HG03060 (cell line): ENCODE data around the gene TTC39B.

Source experiments
- ATAC-seq: cut with Tn5 transposase; IDR thresholded peaks from one replicate; pipeline ENCODE4 v1.9.1; 2021; ENCODE audit warnings: low read depth, moderate number of reproducible peaks; ENCODE audit not compliant: unreplicated experiment

TTC39B gene

GRCh38 chr9:15189481-15189880 is 117.5 kb downstream of the TTC39B start:
- no peak for ATAC-seq

DNA sequence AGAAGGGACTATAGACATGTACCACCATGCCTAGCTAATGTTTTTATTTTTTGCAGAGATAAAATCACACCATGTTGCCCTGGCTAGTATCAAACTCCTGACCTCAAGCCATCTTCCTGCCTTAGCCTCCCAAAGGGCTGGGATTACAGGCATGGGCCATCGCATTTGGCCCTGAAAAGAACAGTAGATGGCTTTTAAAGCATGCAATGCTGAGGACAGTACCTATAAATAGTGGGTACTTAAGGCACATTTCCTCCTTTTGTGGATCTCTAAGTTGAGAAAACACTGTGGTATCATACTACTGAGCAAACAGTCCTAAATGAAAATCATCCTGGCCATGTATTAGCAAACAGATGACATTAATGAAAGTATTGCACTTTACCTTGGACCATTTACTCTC is 119.4 kb downstream of the TTC39B start:
- no peak for ATAC-seq

GRCh38 chr9:15182730-15183129 is 124.3 kb downstream of the TTC39B start:
- ATAC-seq: no peak

- ATAC-seq: no peak
Measured at GRCh38 chr9:15182101-15182551, 124.9 kb downstream of the TTC39B start.

DNA sequence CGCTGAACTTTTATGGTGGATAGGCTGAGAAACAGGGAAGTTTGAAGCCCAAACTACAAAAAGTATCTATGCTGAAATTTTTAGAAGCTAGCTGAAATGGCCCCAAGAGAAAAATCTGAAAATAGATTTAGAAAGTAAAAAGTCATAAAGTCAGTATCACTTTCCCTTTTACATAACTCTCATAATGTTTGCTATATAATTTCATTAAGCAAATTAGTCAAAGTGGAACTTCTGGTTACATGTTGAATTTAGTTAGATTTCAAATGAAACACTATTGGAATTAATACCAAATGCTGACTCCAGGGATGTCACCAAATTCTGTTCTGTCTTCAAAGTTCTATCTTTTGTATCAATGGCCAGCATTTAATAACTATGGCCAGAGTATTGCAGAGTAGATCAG is 126.9 kb downstream of the TTC39B start:
- no peak for ATAC-seq

DNA sequence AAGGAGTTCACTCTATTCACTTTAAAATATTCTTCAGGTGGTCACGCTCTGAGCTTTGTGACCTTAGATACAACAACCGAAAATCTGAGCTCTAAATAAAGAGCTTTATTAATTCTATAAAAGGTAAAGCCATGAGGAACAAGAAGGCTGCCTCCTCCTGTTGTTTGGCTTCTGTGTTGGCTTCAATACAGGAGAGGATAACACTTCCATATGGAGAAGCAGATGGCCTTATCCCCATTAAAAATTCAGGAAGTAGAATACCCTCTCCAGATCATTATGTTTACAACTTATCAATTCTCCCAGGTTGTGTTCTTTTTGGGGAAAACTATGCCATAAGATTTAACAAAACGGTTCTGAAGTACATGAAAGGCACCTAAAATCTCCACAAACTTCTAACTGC is 128.4 kb downstream of the TTC39B start:
- no peak for ATAC-seq

DNA sequence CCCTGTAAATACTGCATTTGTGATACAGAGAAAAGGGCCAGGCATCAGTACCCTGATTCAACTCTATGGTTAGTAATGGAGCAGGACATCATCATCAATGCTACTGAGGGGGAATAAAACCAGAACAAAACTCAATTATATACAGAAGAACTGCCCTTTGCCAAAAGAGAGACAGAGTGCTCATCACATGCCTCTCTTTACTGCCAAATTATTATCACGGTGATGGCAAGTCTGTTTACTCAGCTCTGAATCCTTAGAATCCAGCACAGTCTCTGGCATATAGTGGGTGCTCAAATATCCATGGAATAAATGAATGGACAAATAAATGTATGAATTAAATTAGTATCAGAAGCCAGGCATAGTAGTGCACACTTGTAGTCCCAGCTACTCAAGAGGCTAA is 130.2 kb downstream of the TTC39B start:
- no peak for ATAC-seq

- ATAC-seq: no peak
Measured at GRCh38 chr9:15163931-15164330, 143.1 kb downstream of the TTC39B start.

DNA sequence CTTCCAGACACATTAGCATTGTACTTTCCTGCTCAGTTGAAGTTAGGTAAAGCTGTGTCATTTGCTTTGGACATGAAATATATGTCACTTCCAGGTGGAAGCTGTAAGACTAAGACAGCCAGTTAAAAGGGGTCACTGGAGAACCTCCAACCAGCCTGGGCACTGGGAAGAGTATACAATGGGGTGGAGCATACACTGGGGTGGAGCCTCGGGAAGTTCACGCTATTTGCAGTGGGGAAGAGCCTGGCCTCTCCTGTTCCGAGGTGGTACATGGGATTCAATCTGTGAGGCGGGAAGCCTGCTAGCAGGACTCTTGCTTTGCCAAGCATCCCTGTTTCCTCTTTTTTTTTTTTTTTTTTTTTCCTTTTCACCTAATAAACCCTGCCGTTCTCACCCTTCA is 145.3 kb downstream of the TTC39B start:
- no peak for ATAC-seq

DNA sequence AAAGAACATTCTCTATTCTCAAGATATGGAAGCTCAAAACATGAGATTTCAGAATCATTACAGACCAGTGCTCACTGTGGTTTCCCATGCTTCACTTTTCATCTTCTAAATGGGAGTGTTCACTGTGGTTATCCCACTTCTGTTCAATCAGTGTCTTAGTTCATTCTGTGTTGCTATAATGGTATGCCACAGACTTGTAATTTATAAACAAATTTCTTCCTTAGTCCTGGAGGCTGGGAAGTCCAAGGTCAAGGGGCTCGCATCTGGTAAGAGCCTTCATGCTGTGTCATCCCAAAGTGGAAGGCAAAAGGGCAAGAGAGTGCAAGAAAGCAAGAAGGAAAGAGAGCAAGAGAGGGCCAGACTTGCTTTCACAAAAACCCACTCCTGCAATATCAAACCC is 146.3 kb downstream of the TTC39B start:
- no peak for ATAC-seq

DNA sequence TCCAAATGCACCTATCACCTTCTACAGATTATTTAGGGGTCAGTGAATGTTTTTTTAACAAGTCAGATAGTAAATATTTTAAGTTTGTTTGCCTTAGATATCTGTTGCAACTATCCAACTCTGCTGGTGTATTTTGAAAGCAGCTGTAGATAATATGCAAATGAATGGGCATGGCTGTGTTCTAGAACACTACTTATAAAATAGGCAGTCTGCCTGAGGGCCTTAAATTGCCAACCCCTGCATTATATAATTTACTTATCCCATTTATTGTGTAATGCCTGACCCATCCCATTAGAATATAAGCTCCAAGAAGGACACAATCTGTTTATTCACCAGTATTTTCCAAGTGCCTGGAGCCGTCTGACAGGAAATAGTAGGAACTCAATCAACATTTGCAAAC is 149.0 kb downstream of the TTC39B start:
- no peak for ATAC-seq

- no peak for ATAC-seq
Measured at GRCh38 chr9:15157381-15157780, 149.6 kb downstream of the TTC39B start.

DNA sequence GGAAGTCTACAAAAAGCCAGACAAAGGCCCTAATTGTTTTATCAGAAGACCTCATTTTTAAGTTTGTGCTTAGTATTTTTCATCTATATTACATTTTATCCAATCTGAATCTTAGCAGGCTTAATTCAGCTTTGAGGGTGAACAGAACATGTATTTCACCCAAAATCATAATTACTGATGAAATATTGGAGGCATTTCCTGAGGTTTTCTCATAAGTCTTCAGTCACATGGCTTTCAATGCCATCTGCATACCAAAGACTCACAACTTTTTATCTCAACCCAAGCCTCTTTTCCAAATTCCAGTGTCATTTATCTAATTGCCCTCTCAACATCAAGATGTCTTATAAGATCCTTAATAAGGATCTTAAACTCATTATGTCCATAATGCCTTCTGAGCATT is 150.8 kb downstream of the TTC39B start:
- no peak for ATAC-seq

GRCh38 chr9:15155826-15156225 is 151.2 kb downstream of the TTC39B start:
- ATAC-seq: no peak

GRCh38 chr9:15155323-15155722 is 151.7 kb downstream of the TTC39B start:
- ATAC-seq: no peak

- no peak for ATAC-seq
Measured at GRCh38 chr9:15154677-15155076, 152.3 kb downstream of the TTC39B start.

DNA sequence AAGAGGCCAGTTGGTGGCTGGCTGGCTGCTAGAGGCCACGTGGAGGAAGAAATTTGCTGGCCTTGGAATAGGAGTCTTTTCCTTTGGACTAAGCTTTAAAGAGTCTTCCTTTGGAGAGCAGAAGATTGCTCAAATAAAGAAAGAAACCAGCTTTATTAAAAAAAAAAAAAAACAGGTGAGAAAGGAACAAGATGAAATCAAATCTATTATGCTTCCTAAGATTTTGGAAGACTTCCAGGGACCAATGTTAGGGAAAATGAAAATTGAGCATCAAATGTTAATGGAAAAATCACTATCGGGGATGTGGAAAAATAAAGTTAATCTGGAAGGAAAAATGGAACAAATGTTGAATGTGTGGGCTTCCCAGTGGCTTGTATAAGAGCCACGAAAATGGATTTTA is 153.1 kb downstream of the TTC39B start:
- no peak for ATAC-seq

DNA sequence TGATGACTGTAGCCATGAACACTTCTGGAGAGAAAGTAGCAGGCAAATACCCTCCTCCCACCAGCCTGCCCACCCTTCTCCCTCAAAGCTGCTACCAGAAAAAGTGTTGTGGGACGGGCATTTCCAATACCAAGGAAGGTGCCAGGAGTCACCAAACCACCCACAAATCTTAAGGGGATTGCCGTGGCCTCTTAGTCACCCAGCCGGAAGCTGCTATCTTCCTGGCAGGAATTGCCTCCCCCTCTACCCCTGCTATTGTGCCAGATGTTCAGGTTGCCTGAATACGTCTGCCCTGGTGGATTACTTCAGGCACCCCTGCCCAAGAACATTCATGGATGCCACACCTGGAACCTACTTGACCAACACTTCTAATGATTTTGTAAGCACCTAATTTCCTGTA is 156.1 kb downstream of the TTC39B start:
- ATAC-seq: no peak

- ATAC-seq: no peak
Measured at GRCh38 chr9:15149450-15149849, 157.6 kb downstream of the TTC39B start.

GRCh38 chr9:15146268-15146700 is 160.7 kb downstream of the TTC39B start:
- no peak for ATAC-seq

DNA sequence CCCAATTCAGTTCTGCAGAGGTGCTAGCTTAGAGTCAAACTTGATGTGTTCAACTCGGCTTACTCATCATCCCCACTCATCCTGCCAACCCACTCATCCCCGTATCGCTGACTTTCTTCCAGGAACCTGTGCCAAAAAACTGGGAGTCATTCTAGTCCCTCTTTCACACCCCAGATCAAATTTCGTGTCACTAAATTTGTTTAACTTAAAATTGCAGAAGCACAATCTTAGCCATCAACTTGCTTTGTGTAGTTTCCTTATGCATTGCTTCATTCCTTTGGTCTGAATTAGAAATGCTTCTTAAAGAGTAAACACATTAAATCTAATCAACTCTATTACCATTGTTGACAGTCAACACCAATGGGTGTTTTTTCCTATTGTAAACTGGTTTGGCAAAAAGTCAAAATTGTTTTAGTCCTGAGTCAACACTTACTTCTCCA is 162.4 kb downstream of the TTC39B start:
- ATAC-seq: no peak

DNA sequence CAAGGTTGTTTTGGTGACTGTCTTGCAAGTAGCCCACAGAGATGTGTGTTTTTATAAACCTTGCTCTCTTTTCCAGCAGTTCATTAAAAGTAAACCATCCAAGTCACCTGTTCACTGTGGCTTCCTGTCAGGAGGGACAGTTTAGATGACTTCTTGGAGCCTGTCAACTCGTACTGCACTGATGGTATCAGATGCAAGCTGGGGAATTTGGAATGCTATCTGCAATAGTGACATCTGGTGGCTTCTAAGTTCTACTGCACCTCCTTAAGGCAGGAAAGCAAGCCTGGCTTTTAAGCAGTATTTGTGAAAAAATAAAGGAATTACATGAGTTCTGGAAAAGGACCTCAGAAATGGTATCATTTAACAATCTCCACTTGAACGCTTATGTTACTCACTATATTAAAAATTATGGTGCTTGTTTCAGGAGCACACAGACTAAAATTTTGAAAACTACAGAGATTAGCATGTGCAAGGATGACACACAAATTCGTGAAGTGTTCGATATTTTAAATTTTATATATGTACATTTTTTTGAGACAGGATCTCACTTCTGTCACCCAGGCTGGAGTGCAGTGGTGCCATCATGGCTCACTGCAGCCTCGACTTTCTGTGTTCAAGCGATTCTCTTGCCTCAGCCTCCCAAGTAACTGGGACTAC is 164.0 kb downstream of the TTC39B start:
- peak; percentile 94 for ATAC-seq

DNA sequence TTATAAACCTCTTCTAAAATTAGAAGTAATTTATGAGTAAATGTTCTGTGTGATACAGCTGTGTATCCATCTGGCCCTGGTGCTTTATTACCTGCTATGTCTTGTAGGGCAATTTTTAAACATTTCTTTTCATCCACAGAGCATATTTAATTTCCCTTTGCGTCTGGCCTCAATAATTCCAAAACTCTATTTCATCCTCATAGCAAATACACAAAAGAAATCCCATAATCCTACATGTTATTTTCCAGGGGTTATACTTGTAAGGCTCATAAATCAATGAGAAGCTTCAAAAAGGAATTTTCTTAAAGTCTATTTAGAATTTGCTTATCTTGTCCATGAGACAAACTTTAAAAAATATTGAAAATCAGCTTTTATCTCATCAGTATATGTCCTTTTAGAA is 167.0 kb downstream of the TTC39B start:
- ATAC-seq: no peak
